SJCRH30 (cell line): Measurements from ENCODE around the gene SH3TC2. TPM values are rescaled to one million over a fixed set of nuclear protein-coding genes. Genes with fewer than 3 reads are reported as not detected.

Source experiments
- DNase-seq, 2 experiments: peaks; one replicate each; pipeline ENCODE4 v3.0.0-alpha.2; 2015 to 2020
- H3K27ac ChIP-seq: fragments of 250-450 bp; sonication (Bioruptor Pico); 2 replicates; pipeline ENCODE4 v1.5.1; 2020; ENCODE audit warnings: mild to moderate bottlenecking, moderate library complexity
- H3K27me3 ChIP-seq: fragments of 250-450 bp; sonication (Bioruptor Pico); 2 replicates; pipeline ENCODE4 v1.5.1; 2020; ENCODE audit warnings: mild to moderate bottlenecking, moderate library complexity
- H3K36me3 ChIP-seq: fragments of 250-450 bp; sonication (Bioruptor Pico); 2 replicates; pipeline ENCODE4 v1.5.1; 2020; ENCODE audit warnings: mild to moderate bottlenecking, moderate library complexity
- H3K4me1 ChIP-seq: fragments of 250-450 bp; sonication (Bioruptor Pico); 2 replicates; pipeline ENCODE4 v1.5.1; 2020; ENCODE audit warnings: mild to moderate bottlenecking, moderate library complexity
- H3K4me3 ChIP-seq: fragments of 250-450 bp; sonication (Bioruptor Pico); 2 replicates; pipeline ENCODE4 v1.5.1; 2020; ENCODE audit warnings: mild to moderate bottlenecking, moderate library complexity
- H3K9me3 ChIP-seq: fragments of 250-450 bp; sonication (Bioruptor Pico); replicated peaks from 2 replicates; pipeline ENCODE4 v1.5.1; 2020; ENCODE audit warnings: mild to moderate bottlenecking, moderate library complexity
- total RNA-seq: library from RNA; depleted of rRNA; stranded (reverse); fragments of >200 nt; shearing (Covaris generic); gene quantifications from 2 replicates; pipeline ENCODE4 v1.2.3, GENCODE V29; 2014

The SH3TC2 gene
- total RNA-seq, 1 experiment from 2014 or later = 14.1 TPM

GRCh38 chr5:148970876-148971275 lies 92.0 kb downstream of the SH3TC2 start:
- no peaks in the 10 kb centered on the region for H3K36me3 ChIP-seq
- H3K9me3 ChIP-seq = no peaks in the 10 kb centered on the region
- DNase-seq = no peak
- H3K27me3 ChIP-seq = no peaks in the 10 kb centered on the region
- H3K27ac ChIP-seq = no peak overlapping the region; the same call in 1 of the 2 replicates
- peaks cover 99% of the 10 kb centered on the region for H3K4me1 ChIP-seq
- H3K4me3 ChIP-seq = no peak overlapping the region

- H3K4me1 ChIP-seq = peaks cover 99% of the 10 kb centered on the region
These were observed 92.6 kb downstream of the SH3TC2 start for GRCh38 chr5:148970228-148970627.

GRCh38 chr5:148969291-148969690 lies 93.6 kb downstream of the SH3TC2 start:
- Histone ChIP-seq H3K36me3 (no peaks in the 10 kb centered on the region), H3K9me3 (no peaks in the 10 kb centered on the region), H3K27ac (peak overlapping the region; percentile 65), H3K4me3 (no peak overlapping the region), H3K27me3 (no peaks in the 10 kb centered on the region), H3K4me1 (peaks cover 93% of the 10 kb centered on the region)
- DNase-seq = peak; percentile 52 to 56

More at GRCh38 chr5:148970228-148970627, 92.6 kb downstream of the SH3TC2 start:
- Histone ChIP-seq H3K36me3 (no peaks in the 10 kb centered on the region), H3K27me3 (no peaks in the 10 kb centered on the region), H3K9me3 (no peaks in the 10 kb centered on the region), H3K27ac (peak overlapping the region; percentile 65), H3K4me3 (no peak overlapping the region)
- DNase-seq = peak; percentile 41 to 56

DNA sequence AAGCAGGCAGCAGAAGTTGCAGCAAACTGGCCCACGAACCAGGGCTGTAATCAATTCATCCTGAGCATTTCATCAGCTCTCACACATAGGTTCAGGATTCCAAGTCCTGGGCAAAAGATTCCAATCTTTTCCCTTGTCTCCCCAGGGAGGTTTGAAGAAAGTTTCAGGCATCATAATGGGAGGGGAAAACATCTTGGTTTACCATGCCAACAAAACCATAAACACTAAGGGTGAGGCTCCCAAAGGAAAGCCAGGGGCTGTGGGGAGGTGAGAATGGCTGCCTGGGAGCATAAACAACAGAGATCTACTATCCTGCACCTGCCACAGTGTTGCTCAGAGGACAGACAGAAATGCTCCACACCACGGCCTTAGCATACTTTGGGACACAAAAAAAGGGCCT lies 94.6 kb downstream of the SH3TC2 start:
- DNase-seq = no peak
- H3K4me1 ChIP-seq = peaks cover 84% of the 10 kb centered on the region
- no peak overlapping the region for H3K4me3 ChIP-seq
- no peaks in the 10 kb centered on the region for H3K27me3 ChIP-seq
- no peaks in the 10 kb centered on the region for H3K36me3 ChIP-seq
- H3K9me3 ChIP-seq = no peaks in the 10 kb centered on the region
- H3K27ac ChIP-seq = peak overlapping the region; percentile 98; the same call in 1 of the 2 replicates

- H3K27me3 ChIP-seq = no peaks in the 10 kb centered on the region
- no peaks in the 10 kb centered on the region for H3K9me3 ChIP-seq
- H3K4me1 ChIP-seq = peaks cover 78% of the 10 kb centered on the region
- DNase-seq = no peak
- H3K36me3 ChIP-seq = no peaks in the 10 kb centered on the region
- no peak overlapping the region for H3K4me3 ChIP-seq
- H3K27ac ChIP-seq = peak overlapping the region; percentile 98
These were observed 95.1 kb downstream of the SH3TC2 start for GRCh38 chr5:148967783-148968182.

DNA sequence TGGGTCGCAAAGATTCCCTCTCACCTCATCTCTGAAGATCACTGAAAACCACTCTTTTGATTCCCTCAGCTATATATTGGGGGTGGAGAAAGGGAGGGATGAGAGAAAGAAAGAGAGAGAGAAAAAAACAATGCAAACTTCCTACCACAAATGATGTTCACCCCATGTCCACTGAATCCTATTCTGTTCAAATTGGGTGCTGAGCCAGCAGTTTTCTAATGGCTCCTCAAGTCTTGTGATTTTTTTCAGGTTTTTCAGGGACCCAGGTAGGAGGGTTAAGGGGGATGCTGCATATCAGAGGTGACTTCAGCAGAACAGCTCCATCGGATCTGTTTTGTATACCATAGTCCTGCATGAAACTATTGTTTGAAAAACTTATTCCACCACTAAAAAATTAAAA lies 95.9 kb downstream of the SH3TC2 start:
- peaks cover 70% of the 10 kb centered on the region for H3K4me1 ChIP-seq
- DNase-seq = no peak
- no peak overlapping the region for H3K4me3 ChIP-seq
- H3K27ac ChIP-seq = peak overlapping the region; percentile 98
- H3K27me3 ChIP-seq = no peaks in the 10 kb centered on the region
- H3K9me3 ChIP-seq = no peaks in the 10 kb centered on the region
- no peaks in the 10 kb centered on the region for H3K36me3 ChIP-seq

- Histone ChIP-seq H3K27ac (peak overlapping the region; percentile 98), H3K9me3 (no peaks in the 10 kb centered on the region), H3K27me3 (no peaks in the 10 kb centered on the region), H3K4me3 (no peak overlapping the region), H3K36me3 (no peaks in the 10 kb centered on the region), H3K4me1 (peaks cover 66% of the 10 kb centered on the region)
- peak; percentile 76 to 87 for DNase-seq
These were observed 96.5 kb downstream of the SH3TC2 start for GRCh38 chr5:148966348-148966747.

DNA sequence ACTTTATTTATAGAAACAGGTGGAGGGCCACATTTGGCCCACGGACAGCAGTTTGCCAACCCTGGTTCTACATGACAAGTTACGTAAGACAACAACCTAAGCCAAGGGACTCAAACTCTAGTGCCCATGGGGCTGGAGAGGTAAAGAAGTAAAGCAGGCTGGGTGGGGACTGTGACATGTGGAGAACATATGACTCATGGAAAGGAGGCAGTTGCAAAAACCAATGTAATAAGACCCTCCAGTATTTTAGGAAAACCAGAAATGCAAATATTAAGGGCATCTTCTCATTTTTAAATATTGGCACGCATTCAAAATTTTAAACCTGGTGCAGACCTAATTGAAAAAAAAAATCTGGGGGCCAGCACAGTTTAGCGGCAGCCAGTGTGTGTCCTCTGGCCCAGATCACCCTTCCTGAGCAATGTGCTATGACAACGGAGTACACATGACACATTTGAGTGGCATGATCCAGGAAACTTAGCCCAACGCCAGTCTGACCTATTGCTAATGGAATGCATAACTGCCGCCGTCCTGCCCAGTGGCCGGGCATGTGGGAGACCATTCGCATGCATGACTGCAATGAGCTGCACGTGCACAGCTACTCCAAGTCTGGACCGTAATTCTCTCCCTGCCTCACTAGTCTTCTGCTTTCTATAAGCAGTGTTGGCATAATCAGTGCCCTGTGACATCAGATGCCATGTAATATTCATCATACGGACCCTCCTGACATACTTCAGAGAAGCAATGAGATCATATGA lies 97.2 kb downstream of the SH3TC2 start:
- peaks cover 65% of the 10 kb centered on the region for H3K4me1 ChIP-seq
- no peaks in the 10 kb centered on the region for H3K9me3 ChIP-seq
- no peaks in the 10 kb centered on the region for H3K27me3 ChIP-seq
- no peak overlapping the region for H3K4me3 ChIP-seq
- no peaks in the 10 kb centered on the region for H3K36me3 ChIP-seq
- DNase-seq = peak; percentile 92 to 95
- H3K27ac ChIP-seq = peak overlapping the region; percentile 98

DNA sequence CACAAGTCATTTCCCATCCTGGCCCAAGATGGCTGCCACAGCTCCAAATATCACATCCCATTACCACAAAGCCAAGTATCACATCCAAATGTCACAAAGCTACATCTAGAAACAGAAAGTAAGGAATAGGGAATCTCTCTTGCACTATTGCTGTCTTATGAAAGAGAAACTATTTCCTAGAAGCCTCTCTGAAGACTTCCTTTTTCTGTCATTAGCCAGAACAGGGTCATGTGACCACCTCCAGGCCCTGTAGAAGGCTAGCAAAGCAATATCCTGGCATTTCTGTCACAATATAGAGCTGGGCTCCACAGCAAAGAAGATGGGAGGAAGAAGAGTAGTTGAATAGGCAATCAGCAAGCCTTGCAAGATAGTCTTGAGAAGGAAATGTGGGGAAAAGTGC lies 99.2 kb downstream of the SH3TC2 start:
- no peak overlapping the region for H3K27ac ChIP-seq

GRCh38 chr5:148962761-148963324 lies 100.0 kb downstream of the SH3TC2 start:
- no peak for DNase-seq
- Histone ChIP-seq H3K4me3 (no peak overlapping the region), H3K27ac (no peak overlapping the region), H3K36me3 (no peaks in the 10 kb centered on the region), H3K4me1 (peaks cover 38% of the 10 kb centered on the region), H3K9me3 (no peaks in the 10 kb centered on the region), H3K27me3 (no peaks in the 10 kb centered on the region)

More for the DNA sequence above, 99.2 kb downstream of the SH3TC2 start:
- no peak for DNase-seq
- Histone ChIP-seq H3K4me1 (peaks cover 45% of the 10 kb centered on the region), H3K36me3 (no peaks in the 10 kb centered on the region), H3K27me3 (no peaks in the 10 kb centered on the region), H3K9me3 (no peaks in the 10 kb centered on the region), H3K4me3 (no peak overlapping the region)

- Histone ChIP-seq H3K36me3 (no peaks in the 10 kb centered on the region), H3K27me3 (no peaks in the 10 kb centered on the region), H3K9me3 (no peaks in the 10 kb centered on the region), H3K4me3 (no peak overlapping the region), H3K4me1 (peaks cover 34% of the 10 kb centered on the region), H3K27ac (no peak overlapping the region)
- no peak for DNase-seq
These were observed 100.7 kb downstream of the SH3TC2 start for GRCh38 chr5:148962200-148962550.

- Histone ChIP-seq H3K27ac (no peak overlapping the region; the same call in 1 of the 2 replicates), H3K4me3 (no peak overlapping the region), H3K27me3 (no peaks in the 10 kb centered on the region), H3K36me3 (no peaks in the 10 kb centered on the region), H3K4me1 (peaks cover 29% of the 10 kb centered on the region), H3K9me3 (no peaks in the 10 kb centered on the region)
- DNase-seq = peak; percentile 55 to 72
These were observed 101.3 kb downstream of the SH3TC2 start for GRCh38 chr5:148961261-148962199.

GRCh38 chr5:148960070-148960769 lies 102.6 kb downstream of the SH3TC2 start:
- Histone ChIP-seq H3K9me3 (no peaks in the 10 kb centered on the region), H3K27ac (no peak overlapping the region), H3K27me3 (no peaks in the 10 kb centered on the region), H3K4me3 (no peak overlapping the region), H3K4me1 (peaks cover 16% of the 10 kb centered on the region; the same call in 1 of the 2 replicates), H3K36me3 (no peaks in the 10 kb centered on the region)
- DNase-seq = no peak

- Histone ChIP-seq H3K36me3 (no peaks in the 10 kb centered on the region), H3K4me1 (peaks cover 12% of the 10 kb centered on the region; the same call in 1 of the 2 replicates), H3K27ac (no peak overlapping the region), H3K4me3 (no peak overlapping the region), H3K27me3 (no peaks in the 10 kb centered on the region), H3K9me3 (no peaks in the 10 kb centered on the region)
- DNase-seq = peak; percentile 53 to 74
These were observed 105.2 kb downstream of the SH3TC2 start for GRCh38 chr5:148957591-148958202.
